Caco-2 (cell line): ENCODE results near the gene CACUL1. TPM values are rescaled to one million over a fixed set of nuclear protein-coding genes. Genes with fewer than 3 reads are reported as not detected.

Experiments
- BruUV-seq: library from RNA; stranded (reverse); fragments of 400-500 nt; replicated peaks from 2 replicates; lab custom pipeline; 2021; lab: Mats Ljungman, UMichigan
- CTCF ChIA-PET: fragments of 300-600 bp; sonication (Branson Sonifier 250); formaldehyde crosslinking; loops from one replicate; lab custom pipeline; 2022; ENCODE audit warnings: antibody characterized with exemption; lab: Charles Lee
- POLR2A ChIA-PET: fragments of 300-600 bp; sonication (Branson Sonifier 250); formaldehyde crosslinking; loops from one replicate; lab custom pipeline; 2022; ENCODE audit warnings: antibody characterized with exemption; lab: Charles Lee
- DNase-seq, 2 experiments: peaks; one replicate each; pipeline versions ENCODE4 v3.0.0 to v3.0.0-alpha.2; 2020 to 2022
- H3K27me3 ChIP-seq: replicated peaks from 2 replicates; pipeline ENCODE4 v1.6.0; 2011; ENCODE audit warnings: low read length; ENCODE audit not compliant: control insufficient read depth, insufficient read depth
- H3K36me3 ChIP-seq: 2 replicates; pipeline ENCODE4 v1.5.1; 2011; ENCODE audit warnings: low read length; ENCODE audit not compliant: control insufficient read depth, insufficient read depth
- H3K4me1 ChIP-seq: fragments of 250-450 bp; sonication (Bioruptor Pico); 2 replicates; pipeline ENCODE4 v1.5.1; 2020; ENCODE audit warnings: mild to moderate bottlenecking
- H3K4me3 ChIP-seq: 2 replicates; pipeline ENCODE4 v1.5.1; 2011; ENCODE audit warnings: low read depth, mild to moderate bottlenecking, control low read depth, low read length
- H3K9me3 ChIP-seq: fragments of 250-450 bp; sonication (Bioruptor Pico); 2 replicates; pipeline ENCODE4 v1.5.1; 2020; ENCODE audit warnings: mild to moderate bottlenecking, moderate library complexity
- H3K27ac Mint-ChIP-seq: one replicate; pipeline ENCODE4 v1.8.0; 2022; ENCODE audit warnings: mixed read lengths; ENCODE audit not compliant: unreplicated experiment
- H3K27me3 Mint-ChIP-seq: one replicate; pipeline ENCODE4 v1.8.0; 2022; ENCODE audit warnings: mixed read lengths; ENCODE audit not compliant: insufficient read depth, unreplicated experiment
- H3K36me3 Mint-ChIP-seq: one replicate; pipeline ENCODE4 v1.8.0; 2022; ENCODE audit warnings: mild to moderate bottlenecking, mixed read lengths; ENCODE audit not compliant: insufficient read depth, unreplicated experiment
- H3K4me1 Mint-ChIP-seq: one replicate; pipeline ENCODE4 v1.8.0; 2022; ENCODE audit warnings: low read depth, mixed read lengths; ENCODE audit not compliant: unreplicated experiment
- H3K4me3 Mint-ChIP-seq: one replicate; pipeline ENCODE4 v1.8.0; 2022; ENCODE audit warnings: mild to moderate bottlenecking, moderate library complexity, mixed read lengths; ENCODE audit not compliant: unreplicated experiment
- H3K9me3 Mint-ChIP-seq: one replicate; pipeline ENCODE4 v1.8.0; 2022; ENCODE audit warnings: mixed read lengths; ENCODE audit not compliant: unreplicated experiment
- intact Hi-C: fragments of 100-400 bp; cut with micrococcal nuclease; formaldehyde crosslinking; loops from one replicate; pipeline ENCODE4 v1.10.0; 2022; ENCODE audit not compliant: unreplicated experiment
- total RNA-seq: library from RNA; stranded (reverse); gene quantifications from 2 replicates; pipeline ENCODE4 v1.2.3, GENCODE V29; 2022
- TF ChIP-seq, protein P1 (sequence below), 2 experiments: fragments of 200-600 bp in 1 of 2; IDR thresholded peaks; 1 replicate in 1 of 2; 2 replicates in 1 of 2; pipeline versions ENCODE4 v1.5.1 to v1.8.0; 2011 to 2022; ENCODE audit warnings: antibody characterized with exemption in 1 of 2, control low read depth in 1 of 2, inconsistent platforms in 1 of 2, low read depth in 1 of 2, low read length in 1 of 2, mild to moderate bottlenecking in 1 of 2, moderate library complexity in 1 of 2; ENCODE audit not compliant: insufficient read depth in 1 of 2, severe bottlenecking in 1 of 2, unreplicated experiment in 1 of 2

The CACUL1 gene
- total RNA-seq, 1 experiment from 2014 or later, result 39.2 TPM

DNA sequence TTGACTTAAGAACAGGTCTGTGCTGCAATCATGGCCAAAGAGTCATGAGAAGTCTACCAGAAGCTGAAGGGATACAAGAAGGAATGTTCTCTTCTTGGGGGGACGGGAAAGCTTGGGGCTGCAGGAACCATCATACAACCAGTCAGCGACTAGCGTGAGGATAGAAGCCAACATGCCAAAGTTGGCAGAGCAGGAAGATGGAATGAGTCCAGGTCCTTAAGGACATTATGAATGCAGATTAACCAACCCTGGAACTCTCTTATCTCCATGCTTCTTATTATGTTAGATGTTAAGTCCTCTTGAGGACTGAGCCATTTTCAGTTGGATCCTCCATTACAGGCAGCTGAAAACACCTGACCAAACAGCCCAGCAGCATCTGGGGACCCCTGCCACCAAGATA lies 17.2 kb upstream of the CACUL1 start:
- H3K27ac Mint-ChIP-seq, result no peak overlapping the region
- Histone ChIP-seq H3K27me3 (no peaks in the 10 kb centered on the region), H3K9me3 (no peaks in the 10 kb centered on the region; the same call in 1 of the 2 replicates), H3K36me3 (no peaks in the 10 kb centered on the region), H3K4me3 (no peak overlapping the region), H3K4me1 (no peaks in the 10 kb centered on the region)
- BruUV-seq, result no TSS peak
- H3K4me3 Mint-ChIP-seq, result no peak overlapping the region
- intact Hi-C loops, result no loop called here
- no peaks in the 10 kb centered on the region for H3K4me1 Mint-ChIP-seq
- no peaks in the 10 kb centered on the region for H3K27me3 Mint-ChIP-seq
- H3K9me3 Mint-ChIP-seq, result peaks cover 44% of the 10 kb centered on the region
- DNase-seq, result no peak
- POLR2A ChIA-PET, result no interaction called here
- CTCF ChIA-PET, result no interaction called here
- no peaks in the 10 kb centered on the region for H3K36me3 Mint-ChIP-seq
- TF ChIP-seq, protein P1, sequence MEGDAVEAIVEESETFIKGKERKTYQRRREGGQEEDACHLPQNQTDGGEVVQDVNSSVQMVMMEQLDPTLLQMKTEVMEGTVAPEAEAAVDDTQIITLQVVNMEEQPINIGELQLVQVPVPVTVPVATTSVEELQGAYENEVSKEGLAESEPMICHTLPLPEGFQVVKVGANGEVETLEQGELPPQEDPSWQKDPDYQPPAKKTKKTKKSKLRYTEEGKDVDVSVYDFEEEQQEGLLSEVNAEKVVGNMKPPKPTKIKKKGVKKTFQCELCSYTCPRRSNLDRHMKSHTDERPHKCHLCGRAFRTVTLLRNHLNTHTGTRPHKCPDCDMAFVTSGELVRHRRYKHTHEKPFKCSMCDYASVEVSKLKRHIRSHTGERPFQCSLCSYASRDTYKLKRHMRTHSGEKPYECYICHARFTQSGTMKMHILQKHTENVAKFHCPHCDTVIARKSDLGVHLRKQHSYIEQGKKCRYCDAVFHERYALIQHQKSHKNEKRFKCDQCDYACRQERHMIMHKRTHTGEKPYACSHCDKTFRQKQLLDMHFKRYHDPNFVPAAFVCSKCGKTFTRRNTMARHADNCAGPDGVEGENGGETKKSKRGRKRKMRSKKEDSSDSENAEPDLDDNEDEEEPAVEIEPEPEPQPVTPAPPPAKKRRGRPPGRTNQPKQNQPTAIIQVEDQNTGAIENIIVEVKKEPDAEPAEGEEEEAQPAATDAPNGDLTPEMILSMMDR (IDR thresholded peaks at IDR 0.05; ENCODE audit: insufficient read depth in 1 of 2, low read depth in 1 of 2, low read length in 1 of 2, severe bottlenecking in 1 of 2, unreplicated experiment in 1 of 2), result no peak

DNA sequence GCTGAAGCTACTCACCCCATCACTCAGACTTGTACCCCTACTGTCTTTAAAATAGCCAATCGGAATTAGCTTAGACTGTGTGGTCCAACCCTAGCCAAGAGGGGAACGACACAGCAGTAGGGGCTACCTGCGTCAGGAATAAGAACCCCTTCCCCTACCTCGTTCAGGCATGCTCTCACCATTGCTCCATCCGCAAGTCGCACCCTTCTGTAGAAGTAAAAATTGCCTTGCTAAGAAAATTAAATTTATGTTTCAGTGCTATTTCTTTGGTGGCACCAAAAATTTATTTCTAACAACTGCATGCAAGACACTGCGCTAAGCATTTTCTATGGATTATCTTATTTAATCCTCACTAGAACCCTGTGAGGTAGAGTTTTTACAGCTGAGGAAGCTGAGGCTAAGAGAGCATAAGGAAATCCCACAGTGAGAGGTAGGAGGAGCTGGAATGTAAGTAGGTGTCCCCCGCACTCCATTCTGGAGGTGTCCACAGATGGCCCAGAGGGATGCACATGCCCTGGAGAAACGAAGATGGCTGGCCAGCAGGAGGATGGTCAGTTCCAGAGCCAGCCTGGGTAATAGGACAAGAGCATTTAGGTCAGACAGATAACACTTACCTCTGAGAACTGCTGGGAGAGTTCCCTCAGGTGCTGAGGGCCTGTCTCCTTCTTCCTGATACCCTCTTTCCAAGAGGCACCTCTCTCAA lies 15.3 kb upstream of the CACUL1 start:
- BruUV-seq, result no TSS peak
- Histone ChIP-seq H3K36me3 (no peaks in the 10 kb centered on the region), H3K9me3 (no peaks in the 10 kb centered on the region; the same call in 1 of the 2 replicates), H3K4me1 (no peaks in the 10 kb centered on the region), H3K4me3 (no peak overlapping the region), H3K27me3 (no peaks in the 10 kb centered on the region)
- intact Hi-C loops, result no loop called here
- Mint-ChIP-seq H3K27ac (no peak overlapping the region), H3K9me3 (peaks cover 35% of the 10 kb centered on the region), H3K4me3 (no peak overlapping the region), H3K36me3 (no peaks in the 10 kb centered on the region), H3K27me3 (no peaks in the 10 kb centered on the region), H3K4me1 (no peaks in the 10 kb centered on the region)
- DNase-seq, result no peak
- TF ChIP-seq, protein P1 (IDR thresholded peaks at IDR 0.05; ENCODE audit: insufficient read depth in 1 of 2, low read depth in 1 of 2, low read length in 1 of 2, severe bottlenecking in 1 of 2, unreplicated experiment in 1 of 2), result no peak
- ChIA-PET POLR2A (no interaction called here), CTCF (interaction anchor here (0.9 kb wide), 1 partner anchor 49 kb away, joined by 3 read pairs; no protein-coding TSS in a partner anchor)

DNA sequence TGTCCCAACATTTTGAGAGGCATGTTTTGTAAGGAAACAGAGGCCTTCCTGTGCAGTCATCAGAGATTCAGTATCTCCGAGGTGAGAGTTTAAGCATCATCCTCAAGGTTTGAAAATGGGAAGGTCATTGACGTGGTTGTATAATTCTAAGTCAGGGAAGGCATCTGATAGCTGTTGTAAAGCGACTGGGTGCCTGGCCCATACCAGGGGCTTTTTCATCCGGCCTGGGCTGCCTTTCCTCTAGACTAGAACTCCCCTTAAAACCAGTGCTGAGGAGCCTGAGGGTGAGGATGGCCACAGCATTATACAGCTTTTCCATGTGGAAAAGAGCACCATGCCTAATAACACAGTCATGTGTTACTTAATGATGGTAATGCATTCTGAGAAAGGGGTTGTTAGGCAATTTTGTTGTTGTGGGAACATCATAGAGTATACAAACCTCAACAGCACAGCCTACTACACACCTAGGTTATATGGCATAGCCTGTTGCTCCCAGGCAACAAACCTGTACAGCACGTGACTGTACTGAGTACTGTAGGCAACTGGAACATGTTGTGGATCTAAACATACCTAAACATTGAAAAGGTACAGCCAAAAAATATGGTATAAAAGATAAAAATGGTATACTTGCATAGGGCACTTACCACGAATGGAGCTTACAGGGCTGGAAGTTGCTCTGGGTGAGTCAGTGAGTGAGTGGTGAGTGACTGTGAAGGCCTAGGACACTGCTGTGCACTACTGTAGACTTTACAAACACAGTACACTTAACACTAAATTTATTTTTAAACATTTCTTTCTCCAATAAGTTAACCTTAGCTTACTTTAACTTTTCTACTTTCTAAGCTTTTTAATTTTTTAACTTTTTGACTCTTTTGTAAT lies 13.5 kb upstream of the CACUL1 start:
- no peaks in the 10 kb centered on the region for H3K36me3 Mint-ChIP-seq
- no peaks in the 10 kb centered on the region for H3K4me1 Mint-ChIP-seq
- H3K4me3 Mint-ChIP-seq, result no peak overlapping the region
- ChIA-PET POLR2A (no interaction called here), CTCF (no interaction called here)
- H3K9me3 Mint-ChIP-seq, result peaks cover 26% of the 10 kb centered on the region
- Histone ChIP-seq H3K27me3 (no peaks in the 10 kb centered on the region), H3K36me3 (no peaks in the 10 kb centered on the region), H3K9me3 (no peaks in the 10 kb centered on the region; the same call in 1 of the 2 replicates), H3K4me1 (no peaks in the 10 kb centered on the region), H3K4me3 (no peak overlapping the region)
- intact Hi-C loops, result no loop called here
- no TSS peak for BruUV-seq
- no peaks in the 10 kb centered on the region for H3K27me3 Mint-ChIP-seq
- DNase-seq, result no peak
- no peak overlapping the region for H3K27ac Mint-ChIP-seq
- TF ChIP-seq, protein P1 (IDR thresholded peaks at IDR 0.05; ENCODE audit: insufficient read depth in 1 of 2, low read depth in 1 of 2, low read length in 1 of 2, severe bottlenecking in 1 of 2, unreplicated experiment in 1 of 2), result no peak
